ENCODE measurements around the gene SNX22. TPM values are rescaled to one million over a fixed set of nuclear protein-coding genes. Genes with fewer than 3 reads are reported as not detected.

The SNX22 gene
- total RNA-seq, 1 donor from 2014 or later = 0.31 TPM

- no peak for DNase-seq (ENCODE audit: low spot score)
Observed at GRCh38 chr15:64134345-64134829, 17.1 kb upstream of the SNX22 start.

- no peak for DNase-seq (ENCODE audit: low spot score)
Observed at GRCh38 chr15:64136347-64136746, 15.2 kb upstream of the SNX22 start.

GRCh38 chr15:64137226-64137833 lies 14.2 kb upstream of the SNX22 start:
- DNase-seq (ENCODE audit: low spot score) = no peak

GRCh38 chr15:64138331-64138941 lies 13.1 kb upstream of the SNX22 start:
- no peak for DNase-seq (ENCODE audit: low spot score)

GRCh38 chr15:64141798-64142512 lies 9.6 kb upstream of the SNX22 start:
- no peak for DNase-seq (ENCODE audit: low spot score)

- no peak for DNase-seq (ENCODE audit: low spot score)
Observed at GRCh38 chr15:64143276-64143675, 8.3 kb upstream of the SNX22 start.

- DNase-seq (ENCODE audit: low spot score) = no peak
Observed at GRCh38 chr15:64144192-64144564, 7.4 kb upstream of the SNX22 start.

DNA sequence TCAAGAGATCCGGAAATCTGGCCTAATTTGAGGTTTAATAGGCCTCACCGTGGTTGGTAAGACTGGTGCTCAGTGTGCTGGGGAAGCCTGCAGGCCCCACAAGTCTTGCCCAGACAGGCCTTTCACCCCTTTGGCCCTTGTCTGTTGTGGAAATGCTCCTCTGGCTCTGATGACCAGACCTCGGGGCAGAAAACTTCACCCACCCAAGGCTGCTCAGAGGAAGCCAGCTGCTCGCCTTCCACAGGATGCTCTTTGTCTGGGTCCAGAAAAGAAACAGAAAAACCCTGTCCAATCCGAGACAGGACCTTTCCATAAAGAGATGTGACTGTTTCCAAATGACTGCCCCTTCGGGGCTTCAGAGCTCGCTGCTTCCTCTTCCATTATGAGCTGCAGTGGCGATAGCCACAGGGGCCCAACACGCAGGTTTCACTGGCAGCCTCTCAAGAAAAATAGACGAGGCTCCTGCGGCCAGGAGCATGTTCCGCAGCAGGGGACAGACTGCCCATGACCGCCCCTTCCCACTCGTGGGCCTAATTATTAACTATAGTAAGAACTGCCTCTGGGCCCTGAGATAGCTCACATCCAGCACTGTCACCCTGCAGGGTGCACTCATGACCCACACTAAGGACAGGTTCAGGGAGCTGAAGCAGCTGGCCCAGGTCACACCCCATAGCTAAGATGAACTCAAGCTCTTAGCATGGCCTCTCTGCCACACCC lies 6.8 kb upstream of the SNX22 start:
- no peak for DNase-seq (ENCODE audit: low spot score)

DNA sequence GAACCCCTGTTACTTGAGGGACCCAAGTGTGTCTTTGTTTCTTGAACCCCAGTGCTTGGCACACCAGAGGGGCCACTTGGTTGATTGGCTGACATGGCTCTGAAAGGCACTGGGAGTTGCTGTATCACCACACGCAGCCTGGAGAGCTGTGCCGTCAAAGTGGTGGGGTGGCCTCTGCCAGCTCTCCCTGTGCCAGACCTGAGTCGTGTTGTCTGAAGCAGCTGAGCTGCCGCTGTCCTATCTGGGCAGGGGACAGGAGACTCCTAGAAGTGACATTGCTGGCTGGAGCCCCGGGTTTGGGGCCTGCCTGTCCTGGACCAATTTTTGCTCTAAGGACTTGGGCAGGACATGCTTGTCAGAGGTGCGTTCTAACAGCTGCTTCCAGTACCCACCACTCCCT lies 5.5 kb upstream of the SNX22 start:
- no peak for DNase-seq (ENCODE audit: low spot score)

GRCh38 chr15:64146520-64146884 lies 5.0 kb upstream of the SNX22 start:
- no peak for DNase-seq (ENCODE audit: low spot score)

DNA sequence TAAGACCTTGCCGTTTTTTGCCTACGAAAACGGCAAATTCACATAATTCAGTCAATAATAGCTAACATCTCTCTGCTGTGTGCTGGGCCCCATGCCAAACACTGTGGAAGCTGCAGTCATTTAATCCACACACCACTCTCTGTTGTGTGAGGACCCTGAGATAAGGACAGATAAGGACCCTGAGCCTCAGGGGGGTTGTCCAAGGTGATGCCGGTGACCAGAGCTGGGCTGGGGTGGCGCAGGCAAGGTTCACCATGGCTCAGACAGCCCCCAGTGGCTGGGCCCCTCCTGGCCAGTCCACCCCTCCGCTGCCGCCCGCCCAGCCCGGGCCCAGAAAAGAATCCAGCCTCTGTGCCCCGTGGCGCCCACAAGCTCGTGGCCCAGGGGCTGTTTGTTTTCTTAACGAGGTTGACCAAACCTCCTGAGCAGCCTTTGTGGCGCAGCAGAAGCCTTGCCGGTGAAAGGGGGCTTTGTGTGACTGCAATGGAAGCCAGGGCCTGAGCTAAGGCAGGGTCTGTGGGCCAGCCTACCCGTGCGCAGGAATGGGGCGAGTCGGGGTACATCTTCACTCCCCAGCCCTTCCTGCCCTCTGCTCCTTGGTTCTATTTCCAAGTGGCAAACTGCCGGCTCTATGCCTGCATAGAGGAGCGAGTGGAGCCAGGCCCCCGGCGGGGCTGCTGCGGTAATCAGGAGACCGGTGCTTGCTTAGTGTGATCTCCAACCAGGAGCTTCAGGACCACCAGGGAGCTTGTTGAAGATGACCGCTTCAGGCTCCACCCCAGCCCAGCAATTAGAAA lies 4.4 kb upstream of the SNX22 start:
- no peak for DNase-seq (ENCODE audit: low spot score)

- no peak for DNase-seq (ENCODE audit: low spot score)
Observed at GRCh38 chr15:64148168-64148567, 3.4 kb upstream of the SNX22 start.

- no peak for DNase-seq (ENCODE audit: low spot score)
Observed at GRCh38 chr15:64148581-64148980, 3.0 kb upstream of the SNX22 start.

DNA sequence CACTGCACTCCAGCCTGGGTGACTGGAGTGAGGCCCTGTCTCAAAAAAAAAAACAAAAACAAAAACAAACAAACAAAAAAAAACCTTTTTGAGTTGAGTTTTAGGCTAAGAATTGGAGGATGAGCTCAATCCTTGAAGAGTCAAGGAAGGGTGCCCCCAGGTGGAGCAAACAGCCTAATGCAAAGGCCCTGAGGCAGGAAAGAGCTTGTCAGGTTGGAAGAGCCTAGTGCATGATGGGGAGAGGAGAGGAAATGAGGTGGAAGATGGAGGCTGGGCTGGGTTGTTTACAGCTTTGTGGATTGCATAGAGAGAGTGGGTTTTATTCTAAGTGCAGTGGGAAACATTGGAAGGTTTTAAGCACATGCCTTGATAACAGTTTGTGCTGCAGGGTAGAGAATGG lies 2.1 kb upstream of the SNX22 start:
- DNase-seq (ENCODE audit: low spot score) = no peak

DNA sequence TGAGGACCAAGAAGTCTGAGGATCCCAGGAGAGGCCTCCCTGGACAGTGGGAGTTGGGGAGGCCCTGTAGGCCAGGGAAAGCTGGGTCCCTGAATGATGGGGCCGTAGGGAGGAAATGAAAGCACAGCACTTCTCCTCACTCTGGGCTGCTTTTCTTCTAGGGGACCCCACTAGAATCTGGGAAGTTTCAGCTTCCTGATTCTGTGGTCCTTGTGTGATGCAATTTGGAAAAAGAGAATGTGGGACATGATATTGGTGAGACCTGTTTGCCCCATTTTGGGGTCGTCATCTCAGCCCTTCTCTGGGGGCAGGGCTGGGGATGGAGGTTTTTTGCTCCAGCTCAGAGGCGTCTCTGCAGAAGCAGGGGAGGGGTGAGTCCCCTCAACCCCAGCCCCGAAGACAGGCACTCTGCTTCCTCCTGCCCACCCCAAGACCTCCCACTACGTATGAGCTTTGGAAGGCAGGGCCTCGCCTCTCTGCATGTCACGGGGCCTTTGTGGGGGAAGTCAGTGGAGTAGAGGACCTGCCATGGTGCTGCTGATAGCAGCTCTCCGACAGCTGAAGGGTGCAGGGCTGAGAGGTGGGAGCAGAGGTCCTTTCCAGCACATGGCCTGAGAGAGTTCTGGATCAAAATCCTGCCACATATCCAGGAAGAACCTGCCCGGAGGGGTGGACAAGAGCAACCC lies 1.5 kb upstream of the SNX22 start:
- DNase-seq (ENCODE audit: low spot score) = no peak

- DNase-seq (ENCODE audit: low spot score) = no peak
Observed at GRCh38 chr15:64152507-64153387, 1.2 kb downstream of the SNX22 start.

DNA sequence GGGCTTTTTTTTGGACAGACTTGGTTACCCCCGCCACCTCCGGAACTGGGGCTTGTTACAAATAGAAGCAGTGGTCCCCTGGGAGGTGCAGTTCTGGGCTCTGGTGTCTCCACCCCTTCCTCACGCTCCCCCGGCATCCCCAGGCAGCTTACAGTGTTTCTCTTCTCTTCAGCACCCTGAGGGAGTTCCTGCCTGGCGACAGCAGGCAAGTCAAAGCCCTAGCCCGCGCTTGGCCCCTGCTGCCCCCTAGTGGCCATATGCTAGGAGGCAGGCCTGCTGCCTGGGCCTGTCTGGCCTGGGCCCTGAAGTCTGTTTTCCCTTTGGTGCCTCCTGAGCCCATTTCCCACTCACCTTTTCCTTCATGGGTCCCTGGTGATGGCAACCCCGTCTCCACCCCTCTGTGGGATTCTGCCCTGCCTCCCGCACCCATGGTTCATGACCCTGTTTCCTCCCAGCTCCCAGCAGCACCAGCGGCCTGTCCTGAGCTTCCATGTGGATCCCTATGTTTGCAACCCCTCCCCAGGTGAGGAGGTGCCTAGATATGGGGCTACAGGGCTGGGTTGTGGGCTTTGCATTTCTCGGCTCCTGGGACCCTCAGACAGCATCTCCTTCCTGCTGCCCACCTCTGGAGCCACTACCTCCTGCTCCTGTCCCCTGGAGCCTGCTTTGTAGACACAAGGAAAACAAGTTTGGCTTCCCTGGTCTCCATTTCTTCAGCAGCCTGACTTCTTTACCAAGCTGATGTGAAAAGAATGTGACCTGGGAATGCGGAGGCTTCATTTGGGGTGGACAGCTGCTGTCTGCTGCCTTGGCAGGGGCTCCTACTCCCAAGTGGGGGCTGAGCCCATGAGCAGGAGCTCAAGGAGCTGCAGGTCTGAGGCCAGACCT lies 2.2 kb downstream of the SNX22 start:
- DNase-seq (ENCODE audit: low spot score) = peak; percentile 92

DNA sequence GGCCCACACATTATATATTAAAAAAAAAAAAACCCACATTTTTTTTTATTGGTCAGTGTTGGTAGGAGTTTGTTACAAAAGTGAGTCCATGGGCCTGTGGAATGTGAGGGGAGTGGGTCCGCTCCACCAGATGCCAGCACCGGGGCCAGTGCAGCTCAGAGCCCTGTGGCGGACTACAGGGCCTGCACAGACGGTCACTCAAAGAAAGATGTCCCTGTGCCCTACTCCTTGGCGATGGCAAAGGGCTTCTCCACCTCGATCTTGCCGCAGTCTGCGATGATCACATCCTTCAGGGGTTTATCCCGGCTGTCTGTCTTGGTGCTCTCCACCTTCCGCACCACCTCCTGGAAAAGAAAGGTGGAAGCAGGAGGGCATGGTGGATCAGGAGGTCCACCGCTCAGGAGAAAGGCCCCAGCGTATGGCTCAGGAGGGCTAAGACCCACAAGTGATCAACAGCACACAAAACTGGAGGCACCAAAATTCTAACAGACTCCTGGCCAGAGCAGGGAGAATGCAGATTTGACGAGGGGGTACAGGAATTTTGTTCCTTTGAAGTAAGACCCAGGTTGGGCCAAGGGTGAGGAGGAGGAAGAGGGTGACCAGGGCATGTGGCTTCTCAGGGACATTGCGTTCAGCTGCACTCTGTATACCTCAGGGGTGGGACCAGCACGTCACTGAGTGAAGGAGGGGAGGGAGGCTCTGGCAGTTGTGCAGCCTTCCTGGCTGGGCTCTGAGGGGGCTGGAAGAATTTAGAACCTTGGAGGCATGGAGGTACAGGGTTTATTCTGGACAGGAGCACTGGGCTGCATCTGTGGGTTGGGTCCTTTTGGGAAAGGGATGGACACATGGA lies 4.5 kb downstream of the SNX22 start:
- DNase-seq (ENCODE audit: low spot score) = no peak

Measured in ureter (tissue), 1 donor.